GM18499 (cell line): Measurements from ENCODE around the gene SYCP2.
A peak's percentile ranks its signal among the peaks of the same experiment; 100 is the strongest.

Experiments
- ATAC-seq: cut with Tn5 transposase; IDR thresholded peaks from one replicate; pipeline ENCODE4 v1.9.1; 2021; ENCODE audit warnings: moderate number of reproducible peaks; ENCODE audit not compliant: insufficient read depth, unreplicated experiment

Gene SYCP2

DNA sequence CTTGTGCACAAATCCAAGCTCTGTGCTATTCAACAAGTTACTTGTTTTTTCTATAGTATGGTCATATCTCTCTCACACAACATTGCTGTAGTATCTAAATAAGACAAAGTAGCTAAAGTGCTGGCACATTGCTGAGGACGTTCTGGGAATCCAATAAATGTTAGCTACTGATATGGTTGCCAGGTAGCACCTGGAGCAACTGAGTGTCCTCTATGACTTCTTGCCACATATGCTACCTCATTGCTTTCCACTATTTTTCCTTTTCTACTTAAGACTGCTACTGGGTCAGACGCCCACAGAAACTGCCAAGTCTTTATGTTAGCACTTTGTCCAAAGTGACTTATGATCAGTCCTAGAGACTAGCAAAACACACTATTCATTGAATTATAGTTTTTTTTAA, 85.3 kb downstream of the SYCP2 start:
- ATAC-seq: no peak

DNA sequence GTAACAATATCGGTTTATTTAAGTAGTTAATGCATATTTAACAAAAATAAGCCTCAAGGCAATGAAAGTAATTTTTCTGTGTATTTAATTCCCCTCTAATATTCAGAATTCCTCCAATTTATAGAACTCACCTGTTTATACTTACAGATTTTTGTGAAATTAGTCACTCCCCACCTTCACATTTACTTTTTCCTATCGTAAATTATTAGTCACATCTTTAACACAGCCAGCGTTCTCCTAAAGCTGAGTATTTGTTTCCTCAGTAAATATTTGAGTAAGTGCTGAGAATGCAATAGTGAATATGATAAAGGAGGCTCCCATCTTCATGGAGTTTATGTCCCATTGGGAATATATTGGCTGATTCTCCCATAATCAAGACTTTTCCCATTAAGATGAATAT, 88.0 kb downstream of the SYCP2 start:
- no peak for ATAC-seq

GRCh38 chr20:59839400-59839799, 94.0 kb downstream of the SYCP2 start:
- no peak for ATAC-seq

GRCh38 chr20:59837623-59838394, 95.6 kb downstream of the SYCP2 start:
- ATAC-seq: peak; percentile 84

GRCh38 chr20:59836767-59837166, 96.7 kb downstream of the SYCP2 start:
- ATAC-seq: no peak

GRCh38 chr20:59835448-59836395, 97.7 kb downstream of the SYCP2 start:
- ATAC-seq: no peak

GRCh38 chr20:59835057-59835447, 98.4 kb downstream of the SYCP2 start:
- ATAC-seq: no peak

DNA sequence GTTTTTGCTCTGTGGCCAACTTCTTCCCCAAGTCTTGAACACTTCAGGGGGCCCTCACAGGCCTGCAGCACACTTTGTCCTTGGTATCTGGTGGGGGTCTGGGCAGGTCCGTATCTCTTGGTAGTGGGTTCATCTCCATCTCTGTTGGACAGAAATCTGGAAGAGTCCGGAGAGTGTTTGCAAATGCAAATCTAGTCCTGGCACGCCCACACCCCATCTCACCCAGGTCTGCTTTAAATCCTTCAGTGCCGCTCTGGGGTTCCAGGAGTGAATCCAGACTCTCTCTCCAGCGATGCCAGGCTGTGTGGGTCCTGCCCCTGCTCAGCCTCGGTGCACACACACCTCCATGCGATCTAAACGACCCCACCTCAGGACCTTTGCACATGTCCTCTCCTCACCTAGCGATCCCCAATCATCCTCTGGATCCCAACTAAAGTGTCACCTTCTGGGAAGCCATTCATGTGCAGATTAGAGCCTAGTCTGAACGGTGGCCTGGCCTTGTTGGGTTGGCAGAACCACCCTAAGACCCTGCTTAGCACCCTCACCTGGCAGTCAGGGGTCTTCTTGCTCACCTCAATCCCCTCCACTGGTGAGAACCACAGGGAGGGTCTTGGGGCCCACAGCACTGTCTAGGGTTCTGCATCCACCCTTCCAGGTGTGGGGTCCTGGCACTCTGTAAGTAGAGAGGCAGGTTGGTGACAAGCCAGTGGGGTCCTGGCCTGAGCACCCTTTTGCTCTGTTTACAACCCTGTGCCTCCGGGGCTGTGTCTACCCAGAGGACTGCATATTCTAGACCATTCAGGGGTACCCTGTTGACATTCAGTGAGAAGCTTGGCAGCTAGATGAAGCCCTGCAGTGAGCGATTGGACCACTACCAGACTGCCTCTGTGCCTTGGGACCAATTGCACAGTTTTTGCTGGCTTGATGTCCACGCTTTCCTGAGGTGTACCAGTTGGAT, 100.8 kb downstream of the SYCP2 start:
- no peak for ATAC-seq

DNA sequence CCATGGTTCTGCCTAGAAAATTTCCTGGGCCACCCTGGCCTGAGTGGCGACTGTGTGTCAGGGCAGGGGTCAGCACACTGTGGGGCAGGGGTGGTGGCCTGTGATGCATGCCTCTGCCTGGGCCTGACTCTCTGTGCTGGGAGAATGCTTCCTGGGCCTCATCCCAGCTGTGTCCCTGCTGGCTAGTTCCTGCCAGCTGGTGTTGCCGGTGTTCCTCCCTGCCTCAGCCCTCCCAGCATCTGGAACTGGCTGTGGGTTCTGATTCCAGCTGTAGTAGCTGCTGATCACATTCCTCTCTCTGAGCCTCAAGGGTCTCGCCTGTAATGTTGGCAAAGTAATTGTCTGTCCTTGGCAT, 101.5 kb downstream of the SYCP2 start:
- no peak for ATAC-seq

DNA sequence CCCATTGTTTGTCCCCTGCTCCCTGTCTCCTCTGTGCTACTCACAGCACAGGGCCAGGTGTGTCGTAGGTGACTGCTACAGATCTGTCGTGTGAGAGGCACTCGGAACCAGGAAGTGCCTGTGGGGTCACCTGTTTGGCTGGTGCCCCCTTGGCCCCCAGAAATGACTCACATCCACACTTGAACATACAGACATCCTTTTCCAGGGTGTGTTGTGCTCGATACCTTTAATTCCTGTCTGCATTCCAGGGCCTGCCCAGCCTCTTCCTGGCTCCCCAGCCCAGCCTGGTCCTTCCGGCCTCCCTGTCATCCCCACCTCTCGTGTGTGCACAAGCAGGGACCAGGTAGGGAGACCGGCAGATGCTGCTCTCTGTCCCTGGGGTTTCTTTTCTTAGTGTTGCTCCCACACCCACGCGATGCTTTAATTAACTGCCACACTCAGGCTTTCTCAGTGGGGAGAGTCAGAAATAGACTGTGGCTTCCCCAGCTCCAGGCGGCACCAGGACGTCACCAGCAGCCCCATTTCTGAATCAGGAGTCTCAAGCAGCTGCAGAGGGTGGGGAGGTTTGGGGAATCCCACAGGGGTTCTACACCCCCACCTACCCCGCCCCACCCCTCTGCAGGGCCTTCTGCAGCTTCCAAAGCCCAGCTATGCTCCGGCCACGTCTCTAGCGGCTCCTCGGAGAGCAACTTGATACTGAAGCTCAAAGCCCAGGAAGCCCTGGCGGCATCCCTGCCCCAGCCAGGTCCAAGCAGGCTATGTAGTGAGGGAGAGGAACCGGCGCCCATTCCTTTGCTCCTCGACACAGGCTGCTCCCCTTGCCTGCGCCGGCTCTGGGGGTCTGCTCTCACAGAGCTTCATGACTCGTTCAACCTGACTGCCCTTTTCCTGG, 102.2 kb downstream of the SYCP2 start:
- ATAC-seq: no peak

DNA sequence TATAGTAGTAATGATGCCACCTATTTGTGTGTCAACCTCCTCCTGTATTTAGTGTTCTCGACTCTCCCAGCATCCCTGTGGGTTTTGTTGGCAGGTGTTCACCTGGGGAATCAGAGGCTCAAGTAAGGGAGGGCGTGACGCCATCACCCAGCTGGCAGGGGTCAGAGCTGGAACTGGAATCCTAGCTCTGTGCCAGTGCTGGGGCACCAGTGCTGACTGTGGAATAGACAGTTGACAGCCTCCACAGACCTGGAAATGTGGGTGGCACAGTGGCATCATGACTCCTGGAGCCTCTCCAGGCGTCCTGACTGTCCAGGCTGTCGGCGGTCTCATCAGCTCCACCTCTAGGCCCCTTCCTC, 102.8 kb downstream of the SYCP2 start:
- no peak for ATAC-seq

- ATAC-seq: no peak
Measured at GRCh38 chr20:59829786-59830664, 103.4 kb downstream of the SYCP2 start.

- no peak for ATAC-seq
Measured at GRCh38 chr20:59829054-59829785, 104.2 kb downstream of the SYCP2 start.

- ATAC-seq: no peak
Measured at GRCh38 chr20:59828125-59829053, 105.0 kb downstream of the SYCP2 start.

GRCh38 chr20:59827138-59828056, 106.0 kb downstream of the SYCP2 start:
- no peak for ATAC-seq
